SK-N-MC (cell line): Measurements from ENCODE around the gene TRIM7.
A peak's percentile ranks its signal among the peaks of the same experiment; 100 is the strongest.

Experiments used
- DNase-seq: peaks from one replicate; pipeline ENCODE4 v3.0.0-alpha.2; 2011; ENCODE audit warnings: low read depth, low spot score
- H3K27ac ChIP-seq: fragments of 200-600 bp; sonication (generic); 2 replicates; pipeline ENCODE4 v1.5.1; 2016; ENCODE audit warnings: mixed run types
- H3K36me3 ChIP-seq: fragments of 200-600 bp; sonication (generic); 2 replicates; pipeline ENCODE4 v1.6.1; 2017; ENCODE audit warnings: antibody characterized with exemption, low read length, mixed read lengths; ENCODE audit not compliant: insufficient read depth
- H3K4me3 ChIP-seq: fragments of 200-600 bp; sonication (generic); 2 replicates; pipeline ENCODE4 v1.5.1; 2016
- H3K9ac ChIP-seq: fragments of 200-600 bp; sonication (generic); 2 replicates; pipeline ENCODE4 v1.8.0; 2017; ENCODE audit warnings: mixed run types, mixed read lengths; ENCODE audit not compliant: insufficient read length
- H3K9me3 ChIP-seq: fragments of 200-600 bp; sonication (generic); 2 replicates; pipeline ENCODE4 v1.6.1; 2017; ENCODE audit warnings: low read depth, mild to moderate bottlenecking, antibody characterized with exemption, low read length, moderate library complexity, mixed read lengths
- EZH2 ChIP-seq: fragments of 200-600 bp; sonication (generic); IDR thresholded peaks from one replicate; pipeline ENCODE4 v1.6.1; 2017; ENCODE audit warnings: antibody characterized with exemption
- FOXP2 ChIP-seq: optimal IDR thresholded peaks from 2 replicates; pipeline ENCODE3; 2011; ENCODE audit warnings: mild to moderate bottlenecking, moderate library complexity; ENCODE audit not compliant: insufficient read depth; ENCODE audit errors: extremely low read length, control extremely low read depth
- POLR2AphosphoS5 ChIP-seq: IDR thresholded peaks from 2 replicates; pipeline ENCODE4 v1.6.1; 2012; ENCODE audit warnings: mild to moderate bottlenecking, low read depth, low read length, borderline replicate concordance

TRIM7 gene

DNA sequence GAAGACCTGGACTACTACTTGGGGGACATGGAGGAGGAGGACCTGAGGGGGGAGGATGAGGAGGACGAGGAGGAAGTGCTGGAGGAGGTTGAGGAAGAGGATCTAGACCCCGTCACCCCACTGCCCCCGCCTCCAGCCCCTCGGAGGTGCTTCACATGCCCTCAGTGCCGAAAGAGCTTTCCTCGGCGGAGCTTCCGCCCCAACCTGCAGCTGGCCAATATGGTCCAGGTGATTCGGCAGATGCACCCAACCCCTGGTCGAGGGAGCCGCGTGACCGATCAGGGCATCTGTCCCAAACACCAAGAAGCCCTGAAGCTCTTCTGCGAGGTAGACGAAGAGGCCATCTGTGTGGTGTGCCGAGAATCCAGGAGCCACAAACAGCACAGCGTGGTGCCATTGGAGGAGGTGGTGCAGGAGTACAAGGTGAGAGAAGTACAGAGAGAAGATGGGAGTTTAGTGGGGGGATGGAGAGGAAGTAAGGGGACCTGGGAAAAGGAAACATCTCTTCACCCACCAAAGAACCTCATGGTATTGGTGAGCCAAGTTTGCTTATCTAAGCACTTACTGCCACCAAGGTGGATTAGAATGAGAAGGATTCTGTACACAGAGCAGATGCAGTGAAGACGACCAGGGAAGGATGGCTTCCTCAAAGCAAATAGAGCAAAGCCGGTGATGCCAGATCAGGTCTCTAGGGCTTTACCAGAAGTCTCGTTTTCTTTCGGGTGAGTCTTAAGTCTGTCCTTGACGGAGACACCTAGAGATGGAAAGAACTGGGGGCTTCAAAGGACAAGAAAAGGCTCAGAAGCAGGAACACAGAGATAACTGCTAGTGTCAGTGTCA is 19.6 kb upstream of the TRIM7 start:
- H3K36me3 ChIP-seq: no peaks in the 10 kb centered on the region
- H3K9ac ChIP-seq: peak overlapping the region; percentile 96
- TF ChIP-seq POLR2AphosphoS5 (no peak), FOXP2 (no peak), EZH2 (no peak)
- no peaks in the 10 kb centered on the region for H3K9me3 ChIP-seq
- H3K27ac ChIP-seq: no peak overlapping the region
- DNase-seq: no peak
- H3K4me3 ChIP-seq: peak overlapping the region; percentile 96

DNA sequence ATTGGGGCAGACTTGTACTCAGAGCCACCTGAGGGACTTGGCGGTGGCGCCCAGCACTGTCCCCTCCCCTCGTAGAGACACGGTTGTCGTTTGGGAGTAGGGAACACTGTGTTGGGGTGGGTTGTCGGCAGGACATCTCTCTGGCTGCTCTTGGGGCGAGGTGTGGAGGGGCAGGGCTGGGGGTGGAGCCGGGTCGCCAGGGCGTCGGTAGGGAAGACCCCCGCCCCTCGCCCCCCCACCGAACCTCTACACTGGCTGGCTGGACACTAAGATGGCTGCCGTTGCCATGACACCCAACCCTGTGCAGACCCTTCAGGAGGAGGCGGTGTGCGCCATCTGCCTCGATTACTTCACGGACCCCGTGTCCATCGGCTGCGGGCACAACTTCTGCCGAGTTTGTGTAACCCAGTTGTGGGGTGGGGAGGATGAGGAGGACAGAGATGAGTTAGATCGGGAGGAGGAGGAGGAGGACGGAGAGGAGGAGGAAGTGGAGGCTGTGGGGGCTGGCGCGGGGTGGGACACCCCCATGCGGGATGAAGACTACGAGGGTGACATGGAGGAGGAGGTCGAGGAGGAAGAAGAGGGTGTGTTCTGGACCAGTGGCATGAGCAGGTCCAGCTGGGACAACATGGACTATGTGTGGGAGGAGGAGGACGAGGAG is 18.9 kb upstream of the TRIM7 start:
- peak; percentile 54 for TF ChIP-seq POLR2AphosphoS5
- TF ChIP-seq FOXP2: no peak
- no peak for TF ChIP-seq EZH2
- Histone ChIP-seq H3K4me3 (peak overlapping the region; percentile 96), H3K9ac (peak overlapping the region; percentile 96), H3K27ac (peak overlapping the region; percentile 93), H3K36me3 (no peaks in the 10 kb centered on the region), H3K9me3 (no peaks in the 10 kb centered on the region)
- no peak for DNase-seq

DNA sequence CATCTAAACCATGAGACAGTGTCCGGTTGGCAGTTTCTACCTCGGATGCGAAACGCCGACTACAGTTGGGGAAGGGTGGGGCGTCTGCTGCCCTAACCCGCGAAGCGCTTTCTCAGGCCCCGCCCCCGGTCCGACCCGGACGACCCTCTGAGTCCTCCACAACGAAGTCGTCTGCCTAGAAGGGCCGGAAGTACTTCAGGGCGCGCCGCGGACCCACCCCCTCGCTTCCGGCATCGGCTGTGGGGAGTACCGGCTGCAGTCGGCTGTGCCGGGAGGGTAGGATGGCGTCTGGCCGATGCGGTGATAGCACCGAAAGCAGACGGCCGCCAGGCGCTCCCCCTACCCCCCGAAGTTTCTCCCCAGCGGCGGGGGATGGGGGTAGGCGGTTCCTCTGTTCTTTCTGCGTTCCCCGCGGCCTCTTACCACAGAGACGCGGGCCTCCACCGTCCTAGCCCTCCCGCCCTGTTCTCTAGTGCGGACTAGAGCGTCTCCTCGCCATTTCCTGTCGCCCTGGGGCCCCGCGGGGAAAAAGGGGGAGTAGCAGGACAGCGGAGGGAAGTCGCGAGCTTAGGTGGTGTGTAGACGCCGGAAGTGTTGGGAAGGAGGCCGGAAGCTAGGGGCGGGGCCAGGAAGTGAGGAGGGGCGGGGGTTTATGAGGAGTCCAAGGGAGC is 18.2 kb upstream of the TRIM7 start, which contains the start of gene TRIM41:
TSS of gene TRIM41 (plus strand) at position 224 of the 671 bp plus-strand sequence. CDS start 719 bp downstream, outside the sequence.
- DNase-seq: peak; percentile 95
- Histone ChIP-seq H3K9ac (peak within 1 kb of the TSS; percentile 96), H3K9me3 (no peaks in the 10 kb centered on the region), H3K36me3 (no peaks in the 10 kb centered on the region), H3K4me3 (peak within 1 kb of the TSS; percentile 96), H3K27ac (peak within 1 kb of the TSS; percentile 93)
- TF ChIP-seq POLR2AphosphoS5 (peak; percentile 81), FOXP2 (peak; percentile 76), EZH2 (no peak)

DNA sequence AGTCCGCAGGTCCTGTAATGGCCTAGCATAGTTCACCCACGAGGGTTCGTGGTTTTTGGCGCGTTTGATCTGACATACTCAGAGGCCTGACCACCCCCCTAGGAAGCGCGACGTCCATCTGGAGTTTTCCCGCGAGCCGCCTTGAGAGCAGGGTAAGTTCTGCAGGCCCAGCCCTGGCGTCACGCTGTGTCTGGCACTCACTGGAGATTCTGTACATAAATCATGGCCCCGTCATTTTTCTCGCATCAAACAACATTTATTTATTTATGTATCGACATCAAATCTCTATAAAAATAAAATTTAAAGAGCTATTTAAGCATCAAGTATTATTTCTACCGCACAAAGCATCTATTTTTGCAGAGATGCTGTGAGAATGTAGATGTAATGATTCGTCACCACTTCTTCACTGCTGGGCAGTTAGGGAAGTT is 17.6 kb upstream of the TRIM7 start:
- Histone ChIP-seq H3K9ac (peak overlapping the region; percentile 96), H3K27ac (peak overlapping the region; percentile 93), H3K36me3 (no peaks in the 10 kb centered on the region), H3K9me3 (no peaks in the 10 kb centered on the region), H3K4me3 (peak overlapping the region; percentile 96)
- TF ChIP-seq FOXP2 (peak; percentile 33), EZH2 (no peak), POLR2AphosphoS5 (no peak)
- DNase-seq: no peak

DNA sequence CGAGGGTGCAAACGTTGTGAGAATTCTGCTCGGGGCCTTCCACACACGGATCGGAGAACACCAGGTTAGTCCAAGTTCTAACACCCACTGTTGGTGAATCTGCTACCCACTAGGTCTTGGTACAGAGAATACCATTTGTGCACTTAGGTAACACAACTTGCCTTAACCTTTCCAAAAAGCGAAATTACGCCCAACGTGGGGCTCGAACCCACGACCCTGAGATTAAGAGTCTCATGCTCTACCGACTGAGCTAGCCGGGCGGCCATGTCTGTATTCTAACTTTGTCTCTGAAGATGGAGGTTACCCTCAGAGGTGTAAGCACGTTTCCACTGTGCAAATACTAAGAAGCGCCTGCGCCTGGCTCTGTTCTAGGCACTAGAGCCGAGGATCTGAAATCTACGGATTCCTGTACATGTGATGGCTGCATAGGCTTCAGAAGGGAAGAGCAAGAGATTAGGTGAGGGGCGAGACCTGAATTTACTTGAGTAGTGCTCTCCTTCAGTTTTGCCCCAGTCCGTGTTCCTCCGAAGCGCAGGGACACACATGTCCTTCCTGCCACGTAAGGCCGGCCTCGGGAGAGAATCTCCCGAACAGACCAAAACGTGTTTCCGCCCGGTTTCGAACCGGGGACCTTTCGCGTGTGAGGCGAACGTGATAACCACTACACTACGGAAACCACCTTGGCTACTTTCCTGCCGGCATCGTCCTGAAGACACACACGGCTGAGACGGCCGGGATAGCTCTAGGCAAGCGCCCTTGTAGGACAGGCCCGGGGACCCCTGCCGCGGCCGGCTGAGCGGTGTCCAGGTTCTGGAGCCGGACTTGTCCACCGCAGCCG is 17.0 kb upstream of the TRIM7 start:
- H3K36me3 ChIP-seq: no peaks in the 10 kb centered on the region
- H3K4me3 ChIP-seq: peak overlapping the region; percentile 96
- no peaks in the 10 kb centered on the region for H3K9me3 ChIP-seq
- peak overlapping the region; percentile 96 for H3K9ac ChIP-seq
- TF ChIP-seq EZH2 (no peak), POLR2AphosphoS5 (peak; percentile 48)
- H3K27ac ChIP-seq: peak overlapping the region; percentile 93
- peak; percentile 91 for DNase-seq

DNA sequence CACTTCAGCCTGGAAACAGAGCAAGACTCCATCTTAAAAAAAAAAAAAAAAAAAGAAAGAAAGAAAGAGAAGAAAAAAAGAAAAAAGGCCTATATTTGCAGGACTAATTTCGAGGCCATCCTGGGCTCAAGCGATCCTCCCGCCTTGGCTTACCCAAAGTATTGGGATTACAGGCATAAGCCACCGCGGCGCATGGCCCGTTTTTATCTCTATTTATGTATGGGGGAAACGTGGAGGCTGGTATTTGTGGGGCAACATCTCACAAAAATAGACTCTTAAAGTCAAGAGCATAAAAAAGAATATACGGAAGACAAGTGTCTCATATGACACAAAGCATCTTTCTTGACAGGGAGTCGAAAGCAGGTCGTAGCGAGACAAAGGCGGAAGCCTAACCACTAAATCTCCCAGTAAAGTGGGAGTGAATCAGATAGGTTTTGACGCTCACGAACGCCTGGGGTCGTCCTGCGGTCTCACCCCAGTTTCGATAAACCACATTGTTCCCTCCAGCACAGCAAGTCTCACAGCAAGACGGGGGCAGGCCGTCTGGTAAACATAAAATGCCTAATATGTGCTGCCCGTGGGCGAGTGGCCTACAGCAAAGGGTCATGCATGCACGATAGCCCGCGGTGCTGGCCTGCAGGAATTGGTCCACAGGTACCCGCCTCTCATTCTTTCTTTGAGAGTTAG is 16.3 kb upstream of the TRIM7 start:
- Histone ChIP-seq H3K27ac (peak overlapping the region; percentile 93), H3K9ac (no peak overlapping the region), H3K9me3 (no peaks in the 10 kb centered on the region), H3K36me3 (no peaks in the 10 kb centered on the region), H3K4me3 (peak overlapping the region; percentile 96)
- DNase-seq: no peak
- TF ChIP-seq POLR2AphosphoS5 (no peak), FOXP2 (no peak), EZH2 (no peak)

DNA sequence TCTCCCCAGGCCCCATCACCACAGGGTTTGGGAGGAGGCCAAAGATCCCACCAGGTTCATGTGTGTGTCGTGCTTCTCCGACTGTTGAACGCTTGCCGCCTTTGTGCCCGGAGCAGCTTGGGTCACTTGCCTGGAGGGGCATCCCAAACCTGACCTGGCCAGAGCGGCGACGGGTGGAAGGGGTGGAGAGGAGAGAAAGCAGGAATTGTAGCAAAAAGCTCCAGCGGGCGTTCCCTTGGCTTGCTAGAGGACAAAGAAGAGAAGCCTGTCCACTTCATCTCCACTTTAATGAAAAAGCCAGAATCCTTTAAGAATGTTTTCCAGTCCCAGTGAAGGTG is 15.2 kb upstream of the TRIM7 start:
- no peak overlapping the region for H3K4me3 ChIP-seq
- H3K36me3 ChIP-seq: no peaks in the 10 kb centered on the region
- TF ChIP-seq FOXP2 (no peak), POLR2AphosphoS5 (no peak), EZH2 (no peak)
- no peak overlapping the region for H3K27ac ChIP-seq
- no peaks in the 10 kb centered on the region for H3K9me3 ChIP-seq
- DNase-seq: no peak
- no peak overlapping the region for H3K9ac ChIP-seq
